KBM-7 (cell line): ENCODE results near the gene SCLY.
"Not testable (repeated sequence)": the region's sequence is repeated elsewhere in the genome, so short reads cannot be mapped to it uniquely, and the experiment has no call there.

Experiments
- DNase-seq: peaks from one replicate; pipeline ENCODE4 v3.0.0-alpha.2; 2015
- in situ Hi-C: fragments of 300-500 bp; cut with MboI; formaldehyde crosslinking; loops from 2 replicates; pipeline ENCODE4 v1.14.3; 2020; ENCODE audit warnings: low sequenced_read_pairs, low pct_unique_long_range_greater_than_20kb, mixed read lengths

SCLY gene

DNA sequence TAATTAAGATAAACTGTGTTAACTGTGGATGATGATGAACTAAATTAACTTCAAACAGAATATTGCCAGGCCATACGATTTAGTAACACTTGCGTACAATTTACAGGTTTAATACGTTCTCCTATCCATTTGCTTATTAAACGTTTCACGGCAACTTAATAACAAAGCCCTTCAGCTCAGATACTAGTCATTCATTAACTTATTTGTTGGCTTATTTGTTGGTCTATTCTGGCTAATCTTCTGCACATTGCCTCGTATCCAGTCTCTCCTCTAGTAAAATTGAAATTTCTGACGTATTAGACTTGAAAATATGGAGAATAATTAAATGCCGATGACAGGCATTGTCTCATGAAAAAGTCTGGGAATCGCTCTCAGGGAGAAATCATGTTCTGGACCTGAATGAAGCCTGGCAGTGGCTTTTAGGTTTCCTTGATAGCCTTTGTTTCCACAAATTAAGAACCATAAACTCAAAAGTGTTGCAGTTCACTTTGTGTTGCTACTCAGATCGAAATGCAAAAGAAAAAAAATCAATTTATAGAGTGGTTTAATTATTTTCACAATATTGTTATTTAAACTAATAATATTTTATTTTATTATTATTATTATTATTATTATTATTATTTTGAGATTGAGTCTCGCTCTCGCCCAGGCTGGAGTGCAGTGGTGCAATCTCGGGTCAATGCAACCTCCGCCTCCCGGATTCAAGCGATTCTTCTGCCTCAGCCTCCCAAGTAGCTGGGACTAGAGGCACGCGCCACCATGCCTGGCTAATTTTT lies 4.5 kb downstream of the SCLY start:
- in situ Hi-C loops, result no loop called here

DNA sequence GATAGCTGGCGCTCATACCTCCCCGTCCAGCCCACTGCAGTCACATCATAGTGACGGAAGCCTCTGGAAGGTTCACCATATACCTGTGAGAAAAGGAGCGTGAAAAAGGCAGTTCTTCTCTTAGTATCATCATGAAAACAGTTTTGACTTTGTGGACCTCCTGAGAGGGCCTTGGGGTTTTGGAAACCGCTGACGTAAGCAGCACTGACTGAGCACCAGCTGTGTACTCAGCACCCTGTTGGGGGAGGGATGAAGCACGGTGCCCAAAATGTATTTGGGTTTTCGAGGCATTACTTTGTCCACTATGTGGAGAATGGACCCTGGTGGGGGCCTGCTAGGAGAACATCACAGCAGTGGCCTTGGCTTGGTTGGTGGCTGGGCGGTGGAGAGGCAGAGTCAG lies 5.4 kb downstream of the SCLY start:
- no peak for DNase-seq
- in situ Hi-C loops, result no loop called here

More for the DNA sequence above, 4.5 kb downstream of the SCLY start:
- no peak for DNase-seq

DNA sequence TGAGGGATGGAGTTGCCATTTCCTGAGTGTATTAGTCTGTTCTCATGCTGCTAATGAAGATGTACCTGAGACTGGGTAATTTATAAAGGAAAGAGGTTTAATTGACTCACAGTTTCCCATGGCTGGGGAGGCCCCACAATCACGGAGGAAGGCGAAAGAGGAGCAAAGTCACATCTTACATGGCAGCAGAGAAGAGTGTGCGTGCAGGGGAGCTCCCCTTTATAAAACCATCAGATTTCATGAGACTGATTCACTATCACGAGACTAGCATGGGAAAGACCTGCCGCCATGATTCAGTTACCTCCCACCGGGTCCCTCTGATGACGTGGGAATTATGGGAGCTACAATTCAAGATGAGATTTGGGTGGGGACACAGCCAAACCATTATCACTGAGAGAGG lies 5.9 kb downstream of the SCLY start:
- in situ Hi-C loops, DNase-seq: not testable (repeated sequence)

DNA sequence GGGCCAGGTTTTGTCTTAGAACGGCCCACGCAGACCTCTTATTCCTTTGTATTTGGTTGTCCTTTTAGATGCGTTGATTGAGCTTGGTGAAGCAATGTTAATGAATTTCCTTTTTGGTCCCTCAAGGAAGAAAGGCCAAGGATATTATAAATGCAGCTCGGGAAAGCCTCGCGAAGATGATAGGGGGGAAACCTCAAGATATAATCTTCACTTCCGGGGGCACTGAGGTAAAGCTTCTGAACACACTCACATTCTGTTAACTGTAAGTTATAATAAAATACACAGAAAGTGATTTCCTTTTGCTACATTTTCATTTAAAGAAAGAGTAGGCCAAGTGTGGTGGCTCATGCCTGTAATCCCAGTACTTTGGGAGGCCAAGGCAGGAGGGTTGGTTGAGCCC lies 7.1 kb downstream of the SCLY start:
- DNase-seq, result no peak
- in situ Hi-C loops, result no loop called here

DNA sequence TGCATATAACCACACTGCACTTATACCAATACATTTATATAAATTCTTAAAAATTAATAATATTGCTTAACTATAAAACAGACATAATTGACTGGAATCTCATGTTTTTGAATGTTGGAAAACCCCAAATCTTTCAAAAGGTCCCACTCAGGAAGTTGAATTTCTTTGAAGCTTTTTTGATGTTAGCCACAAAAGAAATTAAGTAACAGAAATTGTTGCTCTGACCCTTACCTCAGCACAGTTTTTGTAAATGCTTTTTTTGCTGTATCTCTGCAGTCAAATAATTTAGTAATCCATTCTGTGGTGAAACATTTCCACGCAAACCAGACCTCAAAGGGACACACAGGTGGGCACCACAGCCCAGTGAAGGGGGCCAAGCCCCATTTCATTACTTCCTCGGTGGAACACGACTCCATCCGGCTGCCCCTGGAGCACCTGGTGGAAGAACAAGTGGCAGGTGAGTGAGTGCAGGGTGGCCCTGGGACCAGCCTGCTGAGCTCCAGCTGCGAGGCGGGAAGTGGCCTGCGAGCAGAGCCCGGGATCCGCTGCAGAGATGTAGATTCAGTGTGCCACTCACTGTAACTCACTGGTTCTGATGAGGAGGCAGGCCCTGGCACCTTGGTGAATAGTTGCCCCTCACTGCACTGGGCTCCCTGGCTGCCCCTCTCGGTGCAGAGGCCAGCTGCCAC lies 8.4 kb downstream of the SCLY start:
- in situ Hi-C loops, result no loop called here
- DNase-seq, result no peak

DNA sequence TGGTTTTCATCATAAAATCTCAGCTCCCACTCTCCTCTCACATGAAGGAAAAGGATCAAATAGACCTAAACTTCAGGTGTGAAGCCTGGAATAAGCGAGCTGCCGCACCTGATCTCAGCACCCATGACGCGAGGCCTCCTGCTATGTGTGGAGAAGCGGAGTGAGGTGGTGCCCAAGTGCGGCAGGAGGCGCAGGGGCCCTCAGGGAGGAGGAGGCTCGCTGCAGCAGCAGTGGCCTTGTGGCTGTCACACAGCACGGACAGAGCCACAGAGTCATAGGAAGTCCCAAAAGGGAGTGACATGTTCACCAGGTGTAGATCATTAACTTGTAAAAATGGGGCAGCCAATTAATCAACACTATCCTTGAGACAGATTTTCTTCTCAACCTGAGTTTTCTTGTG lies 9.1 kb downstream of the SCLY start:
- in situ Hi-C loops, result no loop called here
- DNase-seq, result no peak

DNA sequence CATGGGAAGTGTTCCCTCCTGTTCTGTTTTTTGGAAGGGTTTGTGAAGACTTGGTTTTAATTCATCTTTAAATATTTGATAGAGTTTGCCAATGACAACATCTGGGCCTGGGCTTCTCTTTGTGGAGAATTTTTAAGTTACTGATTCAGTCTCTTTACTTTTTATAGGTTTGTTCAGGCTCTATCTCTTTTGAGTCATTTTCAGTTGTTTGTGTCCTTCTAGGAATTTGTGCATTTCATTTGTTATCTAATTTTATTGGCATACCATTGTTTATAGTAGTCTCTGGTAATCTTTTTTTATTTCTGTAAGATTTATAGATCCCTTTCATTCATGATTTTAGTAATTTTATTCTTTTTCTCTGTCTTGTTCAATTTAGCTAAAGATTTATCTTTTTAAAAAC lies 14.6 kb downstream of the SCLY start:
- DNase-seq, result no peak
- in situ Hi-C loops, result no loop called here

DNA sequence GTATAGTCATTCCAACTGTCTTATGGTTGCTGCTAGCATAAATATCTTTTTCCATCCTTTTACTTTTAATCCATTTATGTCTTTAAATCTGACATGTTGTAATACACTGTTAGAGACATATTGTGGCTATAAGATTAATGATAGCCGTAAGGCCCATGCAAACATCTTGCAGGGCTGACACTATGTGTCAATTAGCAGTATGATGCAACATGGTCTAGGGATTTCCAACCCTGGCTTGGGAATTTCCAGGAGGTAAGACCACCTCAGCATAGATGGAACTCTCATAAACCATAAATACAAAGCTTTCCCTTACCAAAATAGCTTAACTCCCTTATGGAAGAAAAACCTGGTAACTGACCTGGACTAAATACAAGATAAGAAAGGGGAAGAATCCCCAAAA lies 16.5 kb downstream of the SCLY start:
- DNase-seq, result no peak
- in situ Hi-C loops, result no loop called here

DNA sequence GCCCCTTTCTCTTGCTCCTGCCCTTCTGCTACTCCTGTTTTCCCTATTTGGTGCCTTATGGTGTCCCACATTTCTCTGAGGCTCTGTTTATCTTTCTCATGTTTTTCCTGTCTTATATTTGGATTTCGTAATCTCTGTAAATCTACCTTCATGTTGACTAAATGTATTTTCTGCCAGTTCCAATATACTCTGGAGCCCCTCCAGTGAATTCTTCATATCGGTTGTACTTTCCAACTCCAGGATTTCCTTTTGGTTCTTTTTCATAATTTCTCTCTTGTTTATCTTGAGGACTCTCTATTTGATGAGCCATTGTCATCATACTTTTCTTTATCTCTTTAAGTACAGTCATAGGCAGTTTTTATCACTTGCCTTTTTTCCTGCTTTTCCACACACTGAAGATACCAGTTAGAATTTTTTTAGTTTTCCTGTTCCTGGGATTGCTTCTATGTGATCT lies 19.1 kb downstream of the SCLY start:
- in situ Hi-C loops, result no loop called here
- no peak for DNase-seq

DNA sequence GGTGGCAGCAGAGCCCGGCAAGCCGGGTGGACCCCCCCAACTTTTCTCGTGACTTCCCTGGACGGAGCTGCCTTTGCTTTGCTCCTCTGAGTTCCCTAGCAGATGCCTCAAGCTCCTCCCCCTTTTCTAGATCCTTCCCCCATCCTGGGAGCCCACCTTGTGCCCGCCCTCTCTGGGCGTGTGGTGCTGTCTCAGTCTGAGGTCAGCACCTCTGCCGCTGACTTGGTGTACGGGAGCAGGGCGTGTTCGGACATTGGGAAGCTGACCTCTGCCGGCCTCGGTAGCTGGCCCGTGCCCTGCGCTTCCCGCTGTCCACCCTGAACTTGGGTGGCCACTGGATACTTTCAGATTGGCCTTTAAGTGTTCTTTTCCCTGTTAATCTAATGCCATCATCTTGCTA lies 19.7 kb downstream of the SCLY start:
- in situ Hi-C loops, result no loop called here
- no peak for DNase-seq

DNA sequence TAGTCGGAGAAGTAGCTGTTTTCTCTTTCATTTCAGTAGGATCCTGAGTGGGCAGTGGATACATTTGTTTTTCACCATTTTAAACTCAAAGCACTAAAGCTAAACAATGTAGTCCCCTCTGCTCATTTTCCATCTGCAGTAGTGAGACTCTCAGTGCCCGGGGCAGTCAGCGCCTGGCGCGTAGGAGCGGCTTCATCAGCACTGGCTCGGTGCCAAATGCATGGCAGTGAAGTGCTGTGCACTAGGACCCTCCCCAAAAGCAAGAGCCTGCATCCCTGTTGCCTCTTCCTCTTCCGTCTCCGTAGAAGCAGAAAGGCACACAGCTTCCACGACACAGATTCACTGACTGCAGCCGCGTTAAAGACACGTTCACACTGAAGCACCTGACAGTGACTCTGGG lies 20.3 kb downstream of the SCLY start:
- in situ Hi-C loops, result no loop called here
- DNase-seq, result no peak

DNA sequence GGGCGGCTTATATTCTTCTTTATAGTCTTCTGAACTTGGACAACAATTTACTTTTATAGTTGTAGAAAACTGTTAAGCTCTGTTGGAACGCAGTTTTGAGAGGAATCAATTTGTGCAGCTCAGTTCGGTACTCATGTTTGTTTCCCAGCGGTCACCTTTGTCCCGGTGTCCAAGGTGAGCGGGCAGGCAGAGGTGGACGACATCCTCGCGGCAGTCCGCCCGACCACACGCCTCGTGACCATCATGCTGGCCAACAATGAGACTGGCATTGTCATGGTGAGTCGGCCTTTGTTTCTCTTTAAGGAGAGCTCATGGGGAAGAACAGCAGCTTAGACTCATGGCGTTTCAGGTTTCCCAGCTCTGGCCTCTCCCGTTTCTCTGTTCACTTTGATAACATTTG lies 20.8 kb downstream of the SCLY start:
- DNase-seq, result no peak
- in situ Hi-C loops, result no loop called here

DNA sequence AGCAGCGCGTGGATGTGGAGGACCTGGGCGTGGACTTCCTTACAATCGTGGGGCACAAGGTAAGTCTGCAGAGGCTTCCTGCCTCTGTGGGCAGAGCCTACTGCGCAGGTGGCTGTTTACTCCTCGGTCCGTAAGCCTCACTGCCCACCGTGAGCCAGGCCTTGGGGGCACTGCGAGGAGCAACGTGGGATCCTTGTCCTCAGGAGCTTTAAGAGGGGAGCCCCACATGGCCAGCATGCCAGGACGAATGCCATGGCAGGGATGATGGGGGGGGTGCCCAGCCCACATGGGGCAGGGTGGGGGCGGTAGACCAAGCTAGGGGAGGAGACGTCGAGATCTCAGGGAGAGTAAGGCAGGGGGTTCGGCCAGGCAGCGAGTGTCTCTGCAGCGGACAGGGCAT lies 21.4 kb downstream of the SCLY start:
- DNase-seq, result no peak
- in situ Hi-C loops, result no loop called here

DNA sequence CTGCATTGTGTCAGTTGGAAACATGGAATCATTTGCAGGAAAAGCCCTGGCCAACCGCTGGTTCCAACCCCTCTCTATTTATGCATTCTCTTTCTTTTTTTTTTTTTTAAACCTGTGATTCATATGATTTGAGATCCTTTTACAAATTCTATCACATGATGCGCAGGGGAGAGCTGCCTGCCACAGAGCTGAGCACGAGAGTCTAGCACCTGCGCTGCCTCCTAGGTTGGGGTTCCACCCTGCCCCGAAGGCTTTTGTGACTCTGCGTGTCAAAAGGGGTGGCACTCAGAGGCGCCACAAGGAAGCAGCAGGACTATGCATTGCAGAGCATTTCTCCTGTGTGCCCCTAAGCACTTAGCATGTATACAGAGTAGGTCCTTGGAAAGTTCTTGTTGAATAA lies 22.0 kb downstream of the SCLY start:
- in situ Hi-C loops, result no loop called here
- no peak for DNase-seq

DNA sequence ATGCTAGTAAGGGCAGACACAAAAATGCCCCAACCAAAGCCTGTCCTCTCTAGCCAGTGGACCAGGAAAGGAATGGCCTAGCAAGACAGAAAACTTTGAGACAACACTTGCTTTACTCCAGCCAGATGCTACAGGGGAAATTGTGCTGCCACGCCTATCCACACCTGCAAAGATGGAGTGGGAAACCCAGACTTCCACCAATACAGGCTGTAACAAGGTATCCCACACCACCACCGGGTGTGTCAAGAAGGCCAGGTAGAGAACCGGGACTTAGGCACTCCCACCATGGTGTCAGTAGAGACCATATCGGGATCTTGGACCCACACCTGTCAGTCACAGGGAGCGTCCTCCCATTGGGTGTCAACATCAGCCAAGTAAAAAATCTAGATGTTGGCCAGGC lies 23.1 kb downstream of the SCLY start:
- in situ Hi-C loops, result no loop called here
- DNase-seq, result no peak

DNA sequence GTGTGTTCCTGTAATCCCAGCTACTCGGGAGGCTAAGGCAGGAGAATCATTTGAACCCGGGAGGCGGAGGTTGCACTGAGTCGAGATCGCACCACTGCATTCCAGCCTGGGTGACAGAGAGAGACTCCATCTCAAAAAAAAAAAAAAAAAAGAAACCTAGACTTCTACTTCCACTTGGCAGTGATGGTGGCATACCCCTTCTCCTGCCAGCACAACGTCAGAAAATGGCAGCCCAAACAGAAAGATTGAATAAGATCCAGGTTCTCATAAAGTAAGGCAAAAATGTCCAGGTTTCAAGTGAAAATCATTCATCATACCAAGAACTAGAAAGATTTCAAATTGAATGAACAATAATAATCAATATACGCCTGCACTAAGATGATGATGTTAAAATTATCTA lies 24.0 kb downstream of the SCLY start:
- no peak for DNase-seq
- in situ Hi-C loops, result no loop called here

DNA sequence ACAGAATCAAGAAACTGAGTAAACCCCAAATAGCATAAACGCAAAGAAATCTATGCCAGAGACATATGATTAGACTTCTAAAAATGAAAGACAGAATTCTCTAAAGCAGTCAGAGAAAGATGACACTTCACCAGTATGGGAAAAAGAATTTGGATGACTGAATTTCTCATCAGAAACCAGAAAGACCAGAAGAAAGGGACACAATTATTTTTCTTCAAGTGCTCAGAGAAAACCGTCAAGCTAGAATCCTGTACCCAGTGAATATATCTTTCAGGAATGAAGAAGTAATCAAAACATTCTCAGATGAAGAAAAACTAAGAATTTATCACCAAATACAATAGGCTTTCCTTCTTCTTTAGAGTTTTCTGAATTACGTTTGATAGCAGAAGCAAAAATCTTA lies 25.1 kb downstream of the SCLY start:
- in situ Hi-C loops, result no loop called here
- no peak for DNase-seq

DNA sequence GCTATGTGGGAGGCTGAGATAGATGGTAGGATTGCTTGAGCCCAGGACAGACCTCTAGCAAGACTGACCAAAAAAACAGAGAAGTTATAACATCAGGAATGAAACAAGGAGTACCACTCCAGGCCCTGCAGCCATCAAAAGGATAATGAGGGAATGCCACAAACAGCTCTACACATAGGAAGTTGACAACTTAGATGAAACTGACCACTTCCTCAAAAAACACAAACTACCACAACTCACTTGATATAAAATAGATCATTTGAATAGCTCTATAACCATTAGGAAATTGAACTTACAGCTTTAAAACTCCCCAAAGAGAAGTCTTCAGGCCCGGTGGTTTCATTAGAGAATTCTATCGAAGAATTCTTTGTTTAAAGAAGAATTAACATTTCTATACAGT lies 26.4 kb downstream of the SCLY start:
- peak; percentile 66 for DNase-seq
- in situ Hi-C loops, result no loop called here

DNA sequence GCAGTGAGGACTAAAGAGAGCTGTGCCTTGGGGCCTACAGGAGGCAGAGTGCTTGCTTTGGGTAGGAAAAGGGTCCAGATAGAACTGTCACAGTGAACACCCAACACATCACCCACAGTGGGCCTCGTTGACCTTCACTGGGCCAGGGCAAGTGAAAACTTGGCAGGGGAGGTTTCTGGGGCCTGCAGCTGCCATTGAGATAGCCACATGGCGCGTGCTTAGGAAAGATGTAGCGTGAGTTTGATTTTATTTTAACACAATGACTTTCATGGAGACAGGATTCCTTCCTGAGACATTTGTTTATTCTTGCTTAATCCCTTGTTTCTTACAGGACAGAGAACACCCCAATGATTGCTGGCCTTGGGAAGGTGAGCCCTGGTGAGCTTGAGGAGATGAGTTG lies 30.1 kb downstream of the SCLY start:
- DNase-seq, result no peak
- in situ Hi-C loops, result no loop called here

DNA sequence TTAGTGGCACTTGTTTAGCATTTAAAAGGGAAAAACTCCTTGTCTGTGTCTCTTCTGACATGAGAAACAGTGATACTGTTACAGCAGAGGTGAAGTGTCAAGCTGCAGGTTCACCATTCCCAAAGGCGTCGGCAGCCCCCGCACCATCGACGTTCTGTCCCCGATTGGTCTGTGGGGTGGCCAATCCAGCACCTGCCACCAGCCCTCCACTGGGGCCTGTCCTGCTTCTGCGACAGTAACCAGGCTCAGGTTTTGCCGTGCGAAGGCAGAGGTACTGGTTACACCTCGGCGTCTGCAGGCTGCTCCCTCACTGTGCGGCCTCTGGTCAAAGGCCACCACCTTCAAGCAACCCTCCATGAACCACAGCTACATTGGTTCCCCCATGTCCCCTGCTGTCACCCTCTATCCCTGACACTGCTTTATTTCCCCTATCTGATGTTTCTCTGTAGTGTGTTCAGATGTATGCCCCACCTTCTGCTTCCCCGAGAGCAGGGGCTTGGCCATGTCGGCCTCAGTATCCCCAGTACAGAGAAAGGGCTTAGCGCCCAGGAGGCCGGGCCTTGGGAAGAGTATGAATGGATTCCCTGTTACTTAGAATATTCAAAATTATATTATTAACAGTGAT lies 30.7 kb downstream of the SCLY start:
- no peak for DNase-seq
- in situ Hi-C loops, result no loop called here
